NOMO-1 treated with DMSO at 0.1 percent for 48 hours (cell line): Measurements from ENCODE around the gene CCT3.
"Not testable (repeated sequence)": the region's sequence is repeated elsewhere in the genome, so short reads cannot be mapped to it uniquely, and the experiment has no call there.

Experiments
- DNase-seq: peaks from one replicate; lab custom pipeline; 2025; ENCODE audit not compliant: unreplicated experiment; lab: John Stamatoyannopoulos, UW

Gene CCT3

DNA sequence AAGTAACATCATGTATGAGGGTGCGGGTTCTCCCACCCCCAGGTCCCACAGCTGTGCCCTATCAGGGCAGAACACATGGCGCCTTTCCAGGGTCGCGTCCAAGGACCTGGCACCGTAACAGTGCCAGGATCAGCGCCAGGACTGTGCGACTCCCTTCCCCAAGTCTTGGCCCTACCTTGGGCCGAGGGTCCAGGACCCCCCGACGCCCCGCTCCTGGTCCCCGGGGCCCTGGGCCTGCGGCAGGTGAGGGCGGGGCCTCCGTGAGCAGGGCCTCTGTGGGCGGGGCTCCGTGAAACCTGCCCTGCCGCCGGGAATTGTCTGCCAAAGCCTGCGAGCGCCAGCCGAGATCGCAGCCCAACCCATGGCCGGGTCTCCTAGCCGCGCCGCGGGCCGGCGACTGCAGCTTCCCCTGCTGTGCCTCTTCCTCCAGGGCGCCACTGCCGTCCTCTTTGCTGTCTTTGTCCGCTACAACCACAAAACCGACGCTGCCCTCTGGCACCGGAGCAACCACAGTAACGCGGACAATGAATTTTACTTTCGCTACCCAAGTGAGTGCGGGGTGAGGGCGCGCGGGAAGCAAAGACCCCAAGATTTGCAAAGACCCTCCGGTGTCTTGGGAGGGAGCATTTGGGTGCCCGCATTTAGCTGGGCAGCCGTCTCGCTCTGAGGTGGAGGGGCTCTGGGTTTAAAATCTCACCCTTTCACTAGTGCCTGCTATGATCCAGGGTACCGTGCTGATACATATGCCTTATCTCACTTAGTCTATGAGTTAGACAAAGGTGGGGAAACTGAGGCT, 31.0 kb upstream of the CCT3 start, which contains the start of gene RHBG:
RHBG (plus strand) TSS at position 323 of the 796 bp plus-strand sequence; CDS start at position 362, 39 bp downstream.
- no peak for DNase-seq

- DNase-seq = no peak
Measured at GRCh38 chr1:156368157-156368658, 30.1 kb upstream of the CCT3 start.

- no peak for DNase-seq
Measured at GRCh38 chr1:156367383-156368156, 29.5 kb upstream of the CCT3 start.

DNA sequence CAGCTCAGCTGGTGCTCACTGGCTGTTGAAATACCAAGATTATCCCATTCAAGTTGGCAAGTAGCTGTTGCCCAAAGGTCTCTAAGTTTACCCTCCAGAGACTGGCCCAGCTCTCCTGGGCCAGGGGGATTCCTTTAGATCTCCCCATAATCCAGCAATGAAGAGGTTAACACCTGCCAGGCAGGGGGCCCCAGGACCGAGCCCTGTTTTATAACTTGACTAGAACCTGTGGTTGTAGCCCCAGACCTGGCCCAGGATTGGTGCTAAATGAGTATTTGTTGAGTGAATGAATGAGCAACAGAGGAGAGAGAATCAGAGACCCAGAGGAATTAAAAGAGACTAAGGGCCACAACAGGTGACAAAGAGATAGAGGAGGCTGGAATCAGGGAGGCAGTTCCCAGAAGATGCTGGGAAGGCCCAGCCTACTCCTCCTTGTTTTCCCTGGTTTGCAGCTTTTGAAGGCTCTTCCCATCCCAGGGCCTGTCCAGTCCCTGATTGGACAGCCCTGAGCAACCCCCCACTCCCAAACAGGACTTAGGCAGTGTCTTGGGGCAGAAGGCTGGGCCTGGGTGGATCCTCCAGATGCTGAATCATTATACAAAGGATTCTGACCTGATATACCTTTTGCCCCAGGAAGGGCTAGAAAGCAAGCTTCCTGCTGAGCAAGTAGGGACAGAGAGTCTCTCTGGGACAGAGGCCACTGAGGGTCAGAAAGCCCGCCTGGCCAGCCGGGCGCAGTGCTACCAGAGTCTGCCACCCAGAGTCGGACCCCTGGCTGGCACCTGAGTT, 28.5 kb upstream of the CCT3 start:
- DNase-seq = no peak

DNA sequence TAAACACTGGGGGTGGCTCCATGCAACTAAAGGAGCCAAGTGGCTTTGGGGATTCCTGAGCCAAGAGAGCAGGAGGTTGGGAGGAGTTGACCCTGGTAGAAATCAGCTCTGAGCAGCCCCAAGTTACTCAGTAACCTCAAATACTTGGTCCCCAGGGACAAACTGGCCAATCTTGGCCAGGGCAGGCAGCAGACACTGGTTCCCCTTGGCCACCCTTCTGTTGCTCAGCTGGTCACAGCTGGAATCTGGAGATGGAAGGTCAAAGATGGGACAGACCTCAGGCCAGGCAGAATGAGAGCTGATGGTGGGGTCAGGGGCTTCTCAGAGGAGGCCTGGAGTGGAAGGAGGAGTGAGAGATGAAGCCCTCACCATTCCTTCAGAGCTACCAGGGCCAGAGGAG, 27.7 kb upstream of the CCT3 start:
- DNase-seq = no peak

GRCh38 chr1:156360534-156360933, 22.4 kb upstream of the CCT3 start:
- no peak for DNase-seq

- no peak for DNase-seq
Measured at GRCh38 chr1:156359973-156360372, 21.9 kb upstream of the CCT3 start.

DNA sequence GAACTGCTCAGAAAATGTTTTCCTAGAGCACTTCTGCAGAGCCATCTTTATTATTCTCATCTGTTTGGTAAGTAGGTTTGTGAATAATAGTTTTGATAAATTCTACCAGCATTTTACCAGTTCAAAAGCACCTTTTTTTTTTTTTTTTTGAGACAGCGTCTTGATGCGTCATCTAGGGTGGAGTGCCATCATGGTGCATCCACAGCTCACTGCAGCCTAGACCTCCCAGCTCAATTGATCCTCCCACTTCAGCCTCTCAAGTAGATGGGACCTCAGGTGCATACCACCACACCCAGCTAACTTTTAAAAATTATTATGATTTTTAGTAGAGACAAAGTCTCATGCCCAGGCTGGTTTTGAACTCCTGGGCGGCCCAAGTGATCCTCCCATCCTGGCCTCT, 21.2 kb upstream of the CCT3 start:
- no peak for DNase-seq

DNA sequence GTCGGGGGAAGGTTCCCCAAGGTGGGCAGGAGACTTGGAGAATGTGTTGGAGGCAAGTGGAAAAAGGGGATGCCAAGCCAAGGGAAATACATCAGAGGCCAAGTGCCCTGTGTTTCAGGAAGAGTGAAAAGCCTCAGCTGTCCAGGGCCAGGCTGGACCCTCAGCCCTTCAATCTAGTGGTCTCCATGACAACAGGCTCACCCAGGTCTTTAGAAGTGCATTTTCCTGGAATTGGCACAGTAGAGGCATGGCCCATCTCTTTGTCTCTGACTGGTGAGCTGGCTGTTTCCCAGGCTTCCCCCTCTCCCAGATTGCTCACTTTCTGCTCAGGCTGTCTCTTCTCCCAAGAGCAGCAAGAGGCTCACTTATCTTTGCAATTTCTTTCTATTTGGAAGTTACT, 20.5 kb upstream of the CCT3 start:
- no peak for DNase-seq

- DNase-seq = no peak
Measured at GRCh38 chr1:156357977-156358376, 19.9 kb upstream of the CCT3 start.

GRCh38 chr1:156356875-156357534, 18.9 kb upstream of the CCT3 start:
- peak; percentile 18 for DNase-seq

- no peak for DNase-seq
Measured at GRCh38 chr1:156356262-156356874, 18.3 kb upstream of the CCT3 start.

DNA sequence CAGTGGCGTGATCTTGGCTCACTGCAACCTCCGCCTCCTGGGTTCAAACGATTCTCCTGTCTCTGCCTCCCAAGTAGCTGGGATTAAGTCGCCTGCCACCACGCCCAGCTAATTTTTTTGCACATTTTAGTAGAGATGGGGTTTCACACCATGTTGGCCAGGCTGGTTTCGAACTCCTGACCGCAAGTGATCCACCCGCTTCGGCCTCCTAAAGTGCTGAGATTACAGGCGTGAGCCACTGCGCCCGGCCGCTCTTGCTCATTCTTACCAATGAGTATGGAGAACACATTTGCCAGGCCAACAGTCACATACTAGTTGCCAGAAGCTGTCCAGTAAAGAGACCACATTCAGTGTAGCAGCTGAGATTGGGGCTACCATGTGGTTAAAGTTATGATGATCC, 14.4 kb upstream of the CCT3 start:
- not testable (repeated sequence) for DNase-seq

GRCh38 chr1:156347331-156347730, 9.2 kb upstream of the CCT3 start:
- no peak for DNase-seq

- no peak for DNase-seq
Measured at GRCh38 chr1:156346636-156347035, 8.5 kb upstream of the CCT3 start.

- not testable (repeated sequence) for DNase-seq
Measured at GRCh38 chr1:156346035-156346434, 7.9 kb upstream of the CCT3 start.

- DNase-seq = no peak
Measured at GRCh38 chr1:156344409-156344808, 6.3 kb upstream of the CCT3 start.

DNA sequence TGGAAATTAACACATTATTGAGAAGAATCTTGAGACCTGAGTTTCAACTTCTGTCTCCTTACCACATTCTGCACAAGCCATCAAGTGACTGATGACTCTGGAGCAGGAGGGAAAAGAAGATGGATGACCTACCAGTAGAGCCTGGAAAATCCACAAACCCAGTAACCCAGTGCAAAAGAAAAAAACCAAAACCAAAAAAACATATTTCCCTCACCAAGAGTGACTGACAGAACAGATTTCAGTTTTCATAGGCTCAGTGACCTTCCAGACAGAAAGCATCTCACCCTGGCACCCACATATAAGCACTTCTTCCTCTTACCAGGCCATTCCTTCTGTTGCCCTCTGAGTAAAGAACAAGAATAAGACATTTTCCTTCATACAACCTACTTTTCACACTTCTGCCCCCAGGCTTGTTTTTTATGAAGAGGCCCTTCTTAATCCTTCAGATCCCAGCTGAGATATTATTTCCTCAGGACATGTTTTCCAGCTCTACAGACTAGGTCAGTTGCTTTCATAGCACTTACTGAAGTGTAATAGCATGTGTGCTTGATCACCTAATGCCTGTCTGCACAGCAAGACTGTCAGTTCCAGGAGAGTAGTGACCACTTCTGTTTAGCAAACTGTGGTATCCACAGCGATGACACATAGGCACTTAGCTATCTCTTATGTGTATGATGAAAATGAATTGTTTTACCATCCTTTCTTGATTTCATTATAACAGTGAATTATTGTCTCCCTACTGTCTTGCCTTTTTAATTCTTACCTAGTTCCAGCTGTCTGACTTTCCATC, 4.3 kb upstream of the CCT3 start:
- DNase-seq = no peak

DNA sequence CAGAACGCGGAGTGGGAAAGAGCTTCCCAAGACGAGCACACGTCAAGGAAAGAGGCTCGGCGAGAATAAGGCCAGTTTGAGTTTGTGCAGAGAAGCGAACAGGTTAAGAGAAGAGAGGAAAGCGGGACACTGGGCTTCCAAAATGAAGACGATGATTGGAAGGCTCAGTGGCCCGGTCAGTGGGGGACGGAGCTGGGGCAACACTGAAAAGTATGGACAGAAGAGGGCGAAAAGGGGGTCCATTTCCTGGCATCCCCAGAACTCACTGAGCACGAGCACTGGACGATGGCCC, 258 bp downstream of the CCT3 start:
- no peak for DNase-seq
